Keratinocyte (primary cell): ENCODE measurements around the gene NT5E. TPM values are rescaled to one million over a fixed set of nuclear protein-coding genes. Genes with fewer than 3 reads are reported as not detected.
A peak's percentile ranks its signal among the peaks of the same experiment; 100 is the strongest.

ENCODE experiments used
- DNase-seq: peaks from one replicate; pipeline ENCODE4 v3.0.0-alpha.2; 2011; ENCODE audit warnings: low read depth, missing footprints, low spot score
- FAIRE-seq: peaks from 2 replicates; lab custom pipeline; 2011; peaks lifted over from hg19 to GRCh38; lab: Jason Lieb, UNC
- H2AFZ ChIP-seq: 2 replicates; pipeline ENCODE4 v1.6.0; 2012; ENCODE audit warnings: low read length, control low read depth, inconsistent platforms; ENCODE audit not compliant: control insufficient read depth
- H3K27ac ChIP-seq: 2 replicates; pipeline ENCODE4 v1.5.1; 2011; ENCODE audit warnings: low read length; ENCODE audit not compliant: control insufficient read depth, insufficient read depth
- H3K27me3 ChIP-seq: 3 replicates; pipeline ENCODE4 v1.6.0; 2011; ENCODE audit warnings: low read length; ENCODE audit not compliant: control insufficient read depth, insufficient read depth; ENCODE audit errors: extremely low read depth
- H3K36me3 ChIP-seq, 2 experiments: 2 replicates in 1 of 2; 3 replicates in 1 of 2; pipeline ENCODE4 v1.5.1; 2011; ENCODE audit warnings: low read length in 2 of 2, mild to moderate bottlenecking in 1 of 2; ENCODE audit not compliant: control insufficient read depth in 2 of 2, insufficient read depth in 2 of 2; ENCODE audit errors: extremely low read depth in 1 of 2
- H3K4me1 ChIP-seq: 3 replicates; pipeline ENCODE4 v1.5.1; 2011; ENCODE audit warnings: low read length; ENCODE audit not compliant: control insufficient read depth, insufficient read depth; ENCODE audit errors: extremely low read depth
- H3K4me2 ChIP-seq: 3 replicates; pipeline ENCODE4 v1.6.0; 2011; ENCODE audit warnings: low read depth, low read length; ENCODE audit not compliant: control insufficient read depth, insufficient read depth; ENCODE audit errors: extremely low read depth
- H3K4me3 ChIP-seq, 3 experiments: fragments of 200-600 bp in 1 of 3; sonication (generic) in 1 of 3; 2 replicates in 2 of 3; 3 replicates in 1 of 3; pipeline ENCODE4 v1.5.1; 2011 to 2016; ENCODE audit warnings: low read length in 3 of 3, mild to moderate bottlenecking in 3 of 3, control low read depth in 2 of 3, inconsistent platforms in 1 of 3, low read depth in 1 of 3, mixed read lengths in 1 of 3, mixed run types in 1 of 3, moderate library complexity in 1 of 3; ENCODE audit not compliant: control insufficient read depth in 2 of 3, insufficient read depth in 2 of 3; ENCODE audit errors: extremely low read depth in 1 of 3
- H3K79me2 ChIP-seq: 2 replicates; pipeline ENCODE4 v1.6.0; 2012; ENCODE audit warnings: low read length; ENCODE audit not compliant: control insufficient read depth, insufficient read depth
- H3K9ac ChIP-seq: 3 replicates; pipeline ENCODE4 v1.6.0; 2011; ENCODE audit warnings: low read length; ENCODE audit not compliant: control insufficient read depth, insufficient read depth; ENCODE audit errors: extremely low read depth
- H3K9me1 ChIP-seq: 3 replicates; pipeline ENCODE4 v1.6.0; 2011; ENCODE audit warnings: low read length; ENCODE audit not compliant: control insufficient read depth, insufficient read depth; ENCODE audit errors: extremely low read depth
- H3K9me3 ChIP-seq: 2 replicates; pipeline ENCODE4 v1.5.1; 2012; ENCODE audit warnings: low read depth, low read length; ENCODE audit not compliant: control insufficient read depth
- H4K20me1 ChIP-seq: 3 replicates; pipeline ENCODE4 v1.6.0; 2011; ENCODE audit warnings: low read length; ENCODE audit not compliant: control insufficient read depth, insufficient read depth; ENCODE audit errors: extremely low read depth
- EZH2 ChIP-seq: IDR thresholded peaks from one replicate; pipeline ENCODE4 v1.6.1; 2012; ENCODE audit warnings: inconsistent platforms, mild to moderate bottlenecking, low read length, moderate library complexity
- dilution Hi-C: fragments of 300-500 bp; cut with MboI; formaldehyde crosslinking; loops from one replicate; pipeline ENCODE4 v1.7.0; 2020; ENCODE audit warnings: low sequenced_read_pairs; ENCODE audit not compliant: extremely low pct_ligation_motif_present
- polyA plus RNA-seq, 5 experiments: library from polyadenylated mRNA; depleted of rRNA in 3 of 5; stranded (reverse) in 3 of 5; stranded (forward) in 1 of 5; unstranded in 1 of 5; fragments of >200 nt; gene quantifications; 1 replicate in 1 of 5; 2 replicates in 3 of 5; 3 replicates in 1 of 5; pipeline versions ENCODE4 v1.2.1 to v1.2.3, GENCODE V29; 2011 to 2012; ENCODE audit warnings: missing spikeins in 2 of 5, low read depth in 1 of 5, low replicate concordance in 1 of 5
- TF ChIP-seq, protein P1 (sequence below), 3 experiments: IDR thresholded peaks in 1 of 3; conservative IDR thresholded peaks in 1 of 3; optimal IDR thresholded peaks in 1 of 3; 2 replicates in 2 of 3; 3 replicates in 1 of 3; pipeline versions ENCODE3 to v1.5.1; 2011; ENCODE audit warnings: low read length in 3 of 3, mild to moderate bottlenecking in 3 of 3, moderate library complexity in 2 of 3, control low read depth in 1 of 3, inconsistent platforms in 1 of 3; ENCODE audit not compliant: insufficient read depth in 2 of 3; ENCODE audit errors: extremely low read depth in 1 of 3

Gene NT5E
- polyA plus RNA-seq, 1 donor (not counting 4 experiments of a cell fraction or from before 2014, with no cell fraction given) = 268 TPM

DNA sequence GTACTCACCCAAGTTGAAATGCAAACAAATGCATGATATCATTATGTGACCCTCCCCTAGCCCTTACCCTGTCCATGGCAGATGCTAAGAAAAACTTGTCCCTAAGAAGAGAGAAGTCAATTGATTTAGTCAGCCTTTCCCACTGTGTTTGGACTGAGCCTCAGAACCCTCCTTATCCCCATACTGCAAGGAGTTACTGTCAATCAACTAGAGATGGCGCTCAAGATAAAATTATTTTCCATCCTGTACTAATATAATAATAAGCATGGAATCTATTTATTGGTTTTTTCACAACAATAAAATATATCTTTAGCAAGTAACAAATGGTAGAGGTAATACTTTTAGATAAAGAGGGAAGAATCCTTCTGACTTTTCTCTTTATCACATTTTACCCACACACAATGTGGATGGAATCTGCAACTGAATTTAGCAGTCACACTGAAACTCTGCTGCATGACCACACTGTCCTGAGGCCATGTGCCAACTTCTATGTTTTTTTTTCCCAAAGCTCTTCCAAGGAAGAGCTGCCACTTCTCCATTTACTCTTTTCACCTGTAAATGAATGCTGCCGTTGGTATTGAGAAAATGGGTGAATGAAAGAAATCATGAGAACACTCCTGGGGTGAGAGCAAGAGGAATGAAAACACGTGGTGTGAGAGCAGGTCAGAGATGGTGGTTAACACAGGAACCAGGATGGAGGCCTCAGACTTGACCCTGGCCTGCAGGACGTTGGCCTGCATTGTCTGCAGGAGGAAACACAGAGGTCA lies 10.5 kb downstream of the NT5E start:
- Histone ChIP-seq H4K20me1 (no peaks in the 10 kb centered on the region), H3K36me3 (peaks cover 2 to 24% of the 10 kb centered on the region in 2 experiments), H3K27ac (peak overlapping the region; percentile 66), H3K27me3 (no peaks in the 10 kb centered on the region), H3K9me3 (no peaks in the 10 kb centered on the region), H3K4me1 (peaks cover 99% of the 10 kb centered on the region), H3K9me1 (no peaks in the 10 kb centered on the region), H3K9ac (no peak overlapping the region), H2AFZ (no peak overlapping the region), H3K4me3 (peak overlapping the region in 1 of 3 experiments; percentile 4), H3K79me2 (peaks cover 48% of the 10 kb centered on the region), H3K4me2 (no peak overlapping the region)
- no peak for TF ChIP-seq EZH2
- TF ChIP-seq, protein P1, sequence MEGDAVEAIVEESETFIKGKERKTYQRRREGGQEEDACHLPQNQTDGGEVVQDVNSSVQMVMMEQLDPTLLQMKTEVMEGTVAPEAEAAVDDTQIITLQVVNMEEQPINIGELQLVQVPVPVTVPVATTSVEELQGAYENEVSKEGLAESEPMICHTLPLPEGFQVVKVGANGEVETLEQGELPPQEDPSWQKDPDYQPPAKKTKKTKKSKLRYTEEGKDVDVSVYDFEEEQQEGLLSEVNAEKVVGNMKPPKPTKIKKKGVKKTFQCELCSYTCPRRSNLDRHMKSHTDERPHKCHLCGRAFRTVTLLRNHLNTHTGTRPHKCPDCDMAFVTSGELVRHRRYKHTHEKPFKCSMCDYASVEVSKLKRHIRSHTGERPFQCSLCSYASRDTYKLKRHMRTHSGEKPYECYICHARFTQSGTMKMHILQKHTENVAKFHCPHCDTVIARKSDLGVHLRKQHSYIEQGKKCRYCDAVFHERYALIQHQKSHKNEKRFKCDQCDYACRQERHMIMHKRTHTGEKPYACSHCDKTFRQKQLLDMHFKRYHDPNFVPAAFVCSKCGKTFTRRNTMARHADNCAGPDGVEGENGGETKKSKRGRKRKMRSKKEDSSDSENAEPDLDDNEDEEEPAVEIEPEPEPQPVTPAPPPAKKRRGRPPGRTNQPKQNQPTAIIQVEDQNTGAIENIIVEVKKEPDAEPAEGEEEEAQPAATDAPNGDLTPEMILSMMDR (optimal IDR thresholded peaks at IDR 0.05 in 1 of 3, IDR thresholded peaks at IDR 0.05 in 1 of 3, conservative IDR thresholded peaks at IDR 0.05 in 1 of 3; ENCODE audit: extremely low read depth in 1 of 3, insufficient read depth in 2 of 3, low read length in 3 of 3) = no peak
- no peak for DNase-seq
- dilution Hi-C loops = no loop called here
- FAIRE-seq = no peak

- Histone ChIP-seq H3K27ac (peak overlapping the region; percentile 66), H3K79me2 (peaks cover 47% of the 10 kb centered on the region), H3K27me3 (no peaks in the 10 kb centered on the region), H4K20me1 (no peaks in the 10 kb centered on the region), H3K4me3 (no peak overlapping the region), H3K9ac (no peak overlapping the region), H3K4me2 (peak overlapping the region; percentile 29), H3K9me1 (no peaks in the 10 kb centered on the region), H3K36me3 (peaks cover 0 to 24% of the 10 kb centered on the region in 2 experiments), H3K9me3 (no peaks in the 10 kb centered on the region), H3K4me1 (peaks cover 97% of the 10 kb centered on the region), H2AFZ (no peak overlapping the region)
- DNase-seq (no peak), FAIRE-seq (peak; percentile 61)
- dilution Hi-C loops = no loop called here
- TF ChIP-seq, protein P1 (optimal IDR thresholded peaks at IDR 0.05 in 1 of 3, IDR thresholded peaks at IDR 0.05 in 1 of 3, conservative IDR thresholded peaks at IDR 0.05 in 1 of 3; ENCODE audit: extremely low read depth in 1 of 3, insufficient read depth in 2 of 3, low read length in 3 of 3) = no peak
- TF ChIP-seq EZH2 = no peak
These were observed 11.3 kb downstream of the NT5E start for GRCh38 chr6:85460921-85461797.
